Inflammatory macrophage (primary cell): ENCODE measurements around the gene ABCB1.
"Not testable (repeated sequence)": the region's sequence is repeated elsewhere in the genome, so short reads cannot be mapped to it uniquely, and the experiment has no call there.

Experiments
- DNase-seq, 2 donors: peaks; one replicate each; pipeline ENCODE4 v3.0.0-alpha.2; 2020 to 2022

ABCB1 gene

GRCh38 chr7:87465534-87465880, 135.2 kb downstream of the ABCB1 start:
- DNase-seq = not testable (repeated sequence)

- DNase-seq = not testable (repeated sequence)
Measured at GRCh38 chr7:87464830-87465533, 135.7 kb downstream of the ABCB1 start.

GRCh38 chr7:87463982-87464381, 136.7 kb downstream of the ABCB1 start:
- DNase-seq = no peak

- not testable (repeated sequence) for DNase-seq
Measured at GRCh38 chr7:87460444-87460843, 140.2 kb downstream of the ABCB1 start.

- no peak for DNase-seq
Measured at GRCh38 chr7:87459941-87460340, 140.7 kb downstream of the ABCB1 start.

- DNase-seq = no peak
Measured at GRCh38 chr7:87458148-87458547, 142.5 kb downstream of the ABCB1 start.

- no peak for DNase-seq
Measured at GRCh38 chr7:87456247-87456646, 144.4 kb downstream of the ABCB1 start.
